ENCODE measurements around the gene TCEA3.

- TF ChIP-seq CTCF (IDR thresholded peaks at IDR 0.05) (no peak), POLR2A (IDR thresholded peaks at IDR 0.05) (no peak), EP300 (IDR thresholded peaks at IDR 0.05) (no peak)
Measured at GRCh38 chr1:23337869-23338268, 86.7 kb downstream of the TCEA3 start.

Measured in ovary (tissue), 3 donors.